Coronary artery (tissue), 2 donors: ENCODE results near the gene ZFR2.
A peak's percentile ranks its signal among the peaks of the same experiment; 100 is the strongest.

ENCODE experiments used
- DNase-seq: peaks from one replicate; pipeline ENCODE4 v3.0.0-alpha.2; 2017; ENCODE audit warnings: low spot score
- H3K27ac ChIP-seq, 2 donors: fragments of 200-600 bp; sonication (generic); one replicate each; pipeline ENCODE4 v1.5.1; 2016 to 2019
- H3K4me3 ChIP-seq: fragments of 200-600 bp; sonication (generic); 2 replicates; pipeline ENCODE4 v1.5.1; 2016; ENCODE audit warnings: mild to moderate bottlenecking, moderate library complexity
- TF ChIP-seq, protein P1 (sequence below): fragments of 200-600 bp; sonication (generic); IDR thresholded peaks from one replicate; pipeline ENCODE4 v1.5.1; 2019; ENCODE audit warnings: antibody characterized with exemption

ZFR2 gene

DNA sequence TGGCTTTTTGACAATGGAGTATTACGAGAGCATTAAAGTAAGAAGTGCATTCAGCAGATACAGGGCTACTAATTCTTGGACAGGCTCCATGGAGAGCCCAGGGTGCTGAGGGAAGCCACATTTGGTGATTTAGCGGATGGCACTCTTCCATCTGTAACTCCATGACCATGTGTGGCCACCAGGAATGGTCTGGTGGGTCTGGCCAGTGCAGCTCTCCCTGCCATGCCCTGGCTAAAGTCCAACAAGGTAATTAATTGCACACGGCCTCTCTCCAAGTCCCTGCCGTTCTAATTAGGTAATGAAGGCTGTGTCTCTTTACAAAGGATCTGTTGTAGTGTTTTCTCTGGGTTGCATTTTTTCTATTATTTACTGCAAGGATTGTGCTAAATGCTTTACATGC lies 4.3 kb upstream of the ZFR2 start:
- Histone ChIP-seq H3K4me3 (no peak overlapping the region), H3K27ac (no peak overlapping the region)
- TF ChIP-seq, protein P1, sequence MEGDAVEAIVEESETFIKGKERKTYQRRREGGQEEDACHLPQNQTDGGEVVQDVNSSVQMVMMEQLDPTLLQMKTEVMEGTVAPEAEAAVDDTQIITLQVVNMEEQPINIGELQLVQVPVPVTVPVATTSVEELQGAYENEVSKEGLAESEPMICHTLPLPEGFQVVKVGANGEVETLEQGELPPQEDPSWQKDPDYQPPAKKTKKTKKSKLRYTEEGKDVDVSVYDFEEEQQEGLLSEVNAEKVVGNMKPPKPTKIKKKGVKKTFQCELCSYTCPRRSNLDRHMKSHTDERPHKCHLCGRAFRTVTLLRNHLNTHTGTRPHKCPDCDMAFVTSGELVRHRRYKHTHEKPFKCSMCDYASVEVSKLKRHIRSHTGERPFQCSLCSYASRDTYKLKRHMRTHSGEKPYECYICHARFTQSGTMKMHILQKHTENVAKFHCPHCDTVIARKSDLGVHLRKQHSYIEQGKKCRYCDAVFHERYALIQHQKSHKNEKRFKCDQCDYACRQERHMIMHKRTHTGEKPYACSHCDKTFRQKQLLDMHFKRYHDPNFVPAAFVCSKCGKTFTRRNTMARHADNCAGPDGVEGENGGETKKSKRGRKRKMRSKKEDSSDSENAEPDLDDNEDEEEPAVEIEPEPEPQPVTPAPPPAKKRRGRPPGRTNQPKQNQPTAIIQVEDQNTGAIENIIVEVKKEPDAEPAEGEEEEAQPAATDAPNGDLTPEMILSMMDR: no peak
- no peak for DNase-seq

GRCh38 chr19:3867971-3868769 lies 668 bp downstream of the ZFR2 start:
- no peak overlapping the region for H3K27ac ChIP-seq
- TF ChIP-seq, protein P1: no peak
- peak overlapping the region; percentile 36 for H3K4me3 ChIP-seq
- DNase-seq: no peak

DNA sequence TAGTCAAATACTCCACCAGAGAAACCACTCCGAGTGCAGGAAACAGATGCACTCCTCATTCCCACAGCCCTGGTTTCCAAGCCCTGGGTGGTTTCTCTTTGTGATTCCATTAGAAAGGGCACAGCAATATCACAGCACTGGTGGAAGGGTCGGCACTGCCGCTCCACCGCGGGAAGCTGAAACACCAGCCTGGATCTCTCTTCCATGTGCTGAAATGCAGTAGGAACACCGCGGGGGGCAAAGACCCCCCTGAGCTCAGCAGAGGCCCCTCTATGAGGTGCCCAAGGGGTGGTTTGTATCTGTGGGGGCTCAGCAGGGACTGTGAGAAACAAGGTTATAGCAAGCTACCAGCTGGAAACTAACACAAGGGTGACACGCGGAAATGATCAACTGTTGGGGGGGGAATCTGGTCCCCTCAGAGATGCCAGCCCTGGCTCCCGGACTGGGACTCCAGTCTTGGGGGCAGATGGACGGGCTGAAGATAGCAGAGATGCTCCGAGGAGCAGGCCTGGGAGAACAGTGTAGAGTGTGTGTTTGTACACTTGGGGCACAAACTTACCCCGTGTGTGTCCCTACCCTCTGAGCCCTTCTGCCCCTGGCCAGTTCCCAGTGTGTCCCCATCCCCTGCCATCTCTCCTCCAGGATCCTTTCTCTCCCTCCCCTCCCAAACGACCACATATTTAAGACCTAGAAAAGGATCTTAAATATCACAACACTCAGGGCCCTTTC lies 1.8 kb downstream of the ZFR2 start:
- no peak for DNase-seq
- TF ChIP-seq, protein P1: no peak
- Histone ChIP-seq H3K27ac (no peak overlapping the region), H3K4me3 (no peak overlapping the region)

GRCh38 chr19:3863648-3864047 lies 5.2 kb downstream of the ZFR2 start:
- no peak overlapping the region for H3K4me3 ChIP-seq
- TF ChIP-seq, protein P1: no peak
- no peak overlapping the region for H3K27ac ChIP-seq
- DNase-seq: no peak

GRCh38 chr19:3862826-3863500 lies 5.9 kb downstream of the ZFR2 start:
- TF ChIP-seq, protein P1: no peak
- no peak overlapping the region for H3K4me3 ChIP-seq
- no peak for DNase-seq
- no peak overlapping the region for H3K27ac ChIP-seq

DNA sequence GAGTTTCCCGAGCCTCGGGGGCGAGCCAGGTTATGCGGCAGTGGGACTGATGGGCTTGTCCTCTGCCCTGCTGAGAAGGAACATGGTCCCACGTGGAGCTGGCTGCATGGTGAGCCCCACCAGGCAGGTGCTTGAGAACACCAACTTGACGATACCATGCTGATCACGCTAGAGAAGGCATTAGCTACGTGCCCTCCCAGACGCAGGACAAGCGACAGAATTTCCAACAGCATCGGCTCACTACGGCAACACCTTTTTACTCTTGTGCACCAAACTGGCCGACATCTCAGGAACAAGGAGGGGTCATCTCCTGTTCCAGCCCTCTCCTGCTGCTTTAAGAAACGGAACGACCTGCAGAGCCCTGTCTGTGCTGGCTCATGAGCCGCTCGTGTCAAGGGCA lies 8.3 kb downstream of the ZFR2 start:
- TF ChIP-seq, protein P1: no peak
- H3K4me3 ChIP-seq: no peak overlapping the region
- no peak for DNase-seq
- no peak overlapping the region for H3K27ac ChIP-seq
